Suppressor macrophage treated with lipopolysaccharide for 1 hour (primary cell): ENCODE data around the gene MOGAT1.

ENCODE experiments used
- DNase-seq, 3 donors: peaks; one replicate each; pipeline ENCODE4 v3.0.0-alpha.2; 2020 to 2022

Gene MOGAT1

GRCh38 chr2:222710736-222711135 is 39.3 kb downstream of the MOGAT1 start:
- peak; percentile 76 to 97 (median 93) for DNase-seq

GRCh38 chr2:222711315-222711940 is 40.0 kb downstream of the MOGAT1 start:
- peak in 1 of 3 donors; percentile 22 for DNase-seq

GRCh38 chr2:222713002-222713401 is 41.5 kb downstream of the MOGAT1 start:
- no peak for DNase-seq

GRCh38 chr2:222714361-222715241 is 43.1 kb downstream of the MOGAT1 start:
- no peak for DNase-seq

DNA sequence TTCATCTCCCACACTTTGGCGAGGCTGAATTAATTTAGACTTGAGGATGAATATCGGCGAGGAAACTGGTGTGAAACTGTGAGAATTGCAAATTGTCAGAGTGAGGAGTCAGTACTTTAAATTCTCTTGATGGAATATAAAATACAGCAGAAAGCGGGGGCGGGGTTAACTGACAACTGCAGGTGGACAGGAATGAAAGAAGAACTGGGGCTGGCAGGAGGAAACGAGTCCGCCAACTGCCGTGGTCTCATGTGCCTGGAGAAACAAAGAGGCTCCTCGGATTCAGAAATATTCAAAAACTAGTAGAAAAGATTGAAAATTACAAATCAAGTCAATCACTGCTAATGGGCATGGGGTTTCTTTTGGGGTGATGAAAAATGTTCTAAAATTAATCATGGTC is 44.3 kb downstream of the MOGAT1 start:
- peak in 1 of 3 donors; percentile 24 for DNase-seq

- DNase-seq, result peak; percentile 67 to 80 (median 70)
Observed at GRCh38 chr2:222719787-222720186, 48.3 kb downstream of the MOGAT1 start.

- peak in 2 of 3 donors; percentile 18 to 41 for DNase-seq
Observed at GRCh38 chr2:222721597-222721996, 50.1 kb downstream of the MOGAT1 start.

DNA sequence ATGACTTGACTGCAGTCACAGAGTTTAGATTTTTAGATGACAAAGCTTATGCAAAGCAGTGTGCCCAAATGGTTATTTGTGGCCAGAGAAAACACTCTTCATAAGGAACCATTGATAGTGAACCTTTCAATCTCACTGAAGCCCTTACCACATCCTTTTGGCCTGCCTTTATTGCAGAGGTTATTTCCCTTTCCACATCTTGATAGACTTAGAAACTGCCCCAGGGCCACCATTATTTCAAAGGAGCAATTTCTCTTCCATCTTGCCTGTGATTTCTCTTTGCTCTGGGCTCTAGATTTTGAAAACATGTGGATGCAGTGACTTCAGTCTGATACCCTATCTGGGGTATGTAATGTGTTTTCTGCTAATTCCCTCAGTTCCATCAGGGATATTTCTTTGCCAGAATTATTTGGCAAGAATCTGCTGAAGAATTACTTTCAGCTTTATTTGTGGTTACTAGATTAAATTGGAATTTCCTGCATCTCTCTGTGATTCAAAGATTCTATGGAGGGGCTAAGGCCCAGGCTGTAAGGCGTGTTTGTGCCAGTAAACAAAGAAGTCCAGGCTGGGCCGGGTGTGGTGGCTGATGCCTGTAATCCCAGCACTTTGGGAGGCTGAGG is 51.0 kb downstream of the MOGAT1 start:
- no peak for DNase-seq

DNA sequence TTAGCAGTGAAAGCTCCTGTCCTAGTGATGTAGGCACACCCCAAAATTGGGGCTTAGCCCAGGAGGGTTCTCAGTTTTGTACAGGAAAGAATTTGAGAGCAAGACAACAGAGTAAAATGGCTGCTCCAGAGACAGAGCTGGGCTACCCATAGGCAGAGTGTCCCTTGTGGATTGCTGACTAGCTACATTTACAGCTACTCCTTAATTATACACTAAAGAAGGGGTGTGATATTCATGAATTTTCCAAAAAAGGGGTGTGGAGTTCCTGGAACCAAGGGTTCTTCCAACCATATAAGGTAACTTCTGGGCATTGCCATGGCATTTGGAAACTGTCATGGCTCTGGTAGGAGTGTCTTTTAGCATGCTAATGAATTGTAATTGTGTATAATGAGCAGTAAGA is 52.8 kb downstream of the MOGAT1 start:
- DNase-seq, result no peak

DNA sequence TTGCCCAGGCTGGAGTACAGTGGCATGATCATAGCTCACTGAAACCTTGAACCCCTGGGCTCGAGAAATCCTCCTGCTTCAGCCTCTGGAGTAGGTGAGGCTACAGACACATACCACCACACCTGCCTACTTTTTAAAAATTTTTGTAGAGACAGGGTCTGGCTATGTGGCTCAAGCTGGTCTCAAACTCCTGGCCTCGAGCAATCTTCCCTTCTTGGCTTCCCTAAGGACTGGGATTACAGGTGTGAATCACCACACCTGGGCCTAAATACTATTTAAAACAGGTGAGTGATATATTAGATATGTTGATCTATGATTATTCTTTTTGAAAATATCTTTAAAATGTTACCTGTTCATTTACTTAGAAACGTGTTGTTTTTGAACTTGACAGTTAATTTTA is 57.2 kb downstream of the MOGAT1 start:
- DNase-seq, result no peak

DNA sequence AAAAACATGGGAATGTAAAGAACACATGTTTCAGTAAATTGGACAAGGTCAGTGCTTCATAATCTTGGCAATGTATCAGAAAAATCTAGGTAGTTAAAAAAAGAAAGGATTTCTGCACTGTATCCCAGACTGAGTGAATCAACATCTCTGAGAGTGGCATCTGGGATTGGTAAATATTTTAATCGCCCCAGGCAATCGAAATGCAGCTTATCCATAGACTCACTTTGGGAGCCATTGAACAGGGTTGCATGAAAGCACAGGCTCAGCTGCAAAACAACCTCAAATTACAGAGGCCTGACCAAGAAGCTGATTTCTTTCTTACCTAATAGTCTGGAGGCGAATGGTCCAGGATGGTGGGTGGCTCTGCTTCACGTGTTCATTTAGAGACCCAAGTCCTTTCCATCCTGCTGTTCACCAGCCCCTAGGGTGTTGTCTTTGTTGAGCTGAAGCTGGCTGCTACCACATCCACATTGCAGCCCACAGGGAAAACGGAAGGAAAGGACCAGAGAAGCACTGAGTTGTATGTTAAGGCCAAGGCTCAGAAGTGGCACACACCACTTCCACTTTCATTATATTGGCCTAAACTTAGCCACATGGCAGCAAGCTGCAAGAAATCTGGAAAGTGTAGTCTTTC is 59.0 kb downstream of the MOGAT1 start:
- DNase-seq, result peak; percentile 71 to 82 (median 73)

DNA sequence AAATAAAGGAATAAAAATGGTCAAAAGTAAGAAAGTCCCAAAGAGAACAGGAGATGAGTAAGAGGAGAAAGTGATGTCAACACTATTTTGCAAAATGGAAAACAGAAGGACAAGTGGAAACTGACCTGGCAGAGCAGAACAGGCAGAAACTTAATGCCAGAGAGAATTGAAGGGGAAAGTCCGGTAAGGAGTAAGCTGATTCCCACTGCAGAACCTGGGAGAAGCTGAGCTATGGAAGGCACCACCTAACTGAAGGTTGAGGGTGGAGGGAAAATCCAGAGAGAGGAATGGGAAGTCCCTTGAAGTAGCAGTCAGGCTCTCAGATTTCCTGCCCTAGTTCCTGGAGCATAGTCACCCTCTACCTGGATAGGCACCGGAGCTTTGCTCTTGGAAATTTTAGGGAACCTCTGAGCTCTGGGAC is 59.8 kb downstream of the MOGAT1 start:
- DNase-seq, result peak; percentile 80 to 93 (median 84)

GRCh38 chr2:222732489-222733178 is 61.2 kb downstream of the MOGAT1 start:
- peak in 1 of 3 donors; percentile 27 for DNase-seq

DNA sequence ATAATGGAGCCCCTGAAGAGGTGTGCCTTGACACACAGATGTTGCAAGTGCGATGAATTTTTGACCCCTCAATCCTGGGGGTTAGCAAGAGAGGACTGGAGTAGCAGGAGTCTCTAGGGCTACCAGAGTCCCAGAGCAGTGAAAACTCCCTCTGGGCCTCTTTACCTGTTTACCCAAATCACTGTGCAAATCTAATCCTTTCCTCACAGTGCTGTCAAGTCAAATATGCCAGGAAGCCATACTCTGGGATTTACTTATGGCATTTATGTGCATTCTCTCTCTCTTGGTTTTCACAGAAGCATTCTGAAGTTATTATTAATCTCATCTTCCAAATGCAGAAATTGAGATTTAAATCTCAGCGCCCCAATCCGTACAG is 62.0 kb downstream of the MOGAT1 start:
- DNase-seq, result no peak

DNA sequence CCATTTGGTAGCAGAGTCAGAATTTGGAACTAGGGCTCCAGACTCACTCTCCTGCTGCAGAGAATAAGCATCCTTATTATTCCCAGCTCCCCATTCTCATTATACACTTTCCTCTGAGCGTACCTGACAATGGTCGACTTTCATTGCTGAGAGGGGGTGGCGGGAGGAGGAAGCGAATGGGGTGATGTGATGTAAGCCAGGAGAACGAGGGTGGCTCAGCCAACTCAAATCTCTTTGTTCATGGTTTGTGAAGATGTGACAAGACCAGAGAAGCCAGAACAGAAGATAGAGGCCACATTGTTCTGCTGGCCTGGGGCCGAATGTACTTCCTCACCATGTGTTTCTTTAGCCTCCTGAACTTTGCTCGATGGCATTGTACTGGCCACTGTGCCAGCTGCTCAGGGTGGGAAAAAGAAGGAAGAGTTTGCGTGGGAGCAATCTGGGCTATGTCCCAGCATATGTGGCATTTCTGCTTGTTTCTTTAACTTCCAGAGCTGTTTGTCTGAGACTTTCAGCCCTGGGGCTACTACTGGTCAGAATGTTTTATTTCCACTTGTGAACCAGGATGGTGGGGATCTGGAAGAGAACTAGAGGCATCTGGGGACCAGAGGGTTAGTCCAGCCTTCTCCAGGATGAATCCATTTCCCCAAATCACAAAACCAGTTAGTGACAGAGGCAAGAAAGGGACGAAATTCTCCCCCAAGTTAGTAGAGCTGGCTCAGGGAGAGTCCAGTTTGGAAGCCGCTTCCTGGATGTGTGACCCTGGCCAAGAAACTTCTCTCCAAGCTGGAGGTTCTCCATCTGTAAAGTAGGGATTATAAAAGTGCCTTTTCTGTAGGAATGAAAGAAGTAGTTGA is 62.6 kb downstream of the MOGAT1 start:
- no peak for DNase-seq

DNA sequence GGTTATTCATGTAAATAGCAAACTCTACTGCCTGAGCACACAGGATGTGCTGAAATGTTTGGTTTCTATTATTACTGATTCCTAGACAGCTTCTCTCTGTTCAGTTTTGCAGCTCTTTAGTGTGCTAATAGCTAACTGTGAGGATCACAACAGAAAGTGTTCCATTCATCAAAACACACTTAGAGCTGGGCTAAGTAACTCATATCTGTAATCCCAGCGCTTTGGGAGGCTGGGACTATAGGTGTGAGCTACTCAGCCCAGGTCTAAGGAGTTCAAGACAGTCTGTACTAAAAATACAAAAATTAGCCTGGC is 63.2 kb downstream of the MOGAT1 start:
- DNase-seq, result no peak

DNA sequence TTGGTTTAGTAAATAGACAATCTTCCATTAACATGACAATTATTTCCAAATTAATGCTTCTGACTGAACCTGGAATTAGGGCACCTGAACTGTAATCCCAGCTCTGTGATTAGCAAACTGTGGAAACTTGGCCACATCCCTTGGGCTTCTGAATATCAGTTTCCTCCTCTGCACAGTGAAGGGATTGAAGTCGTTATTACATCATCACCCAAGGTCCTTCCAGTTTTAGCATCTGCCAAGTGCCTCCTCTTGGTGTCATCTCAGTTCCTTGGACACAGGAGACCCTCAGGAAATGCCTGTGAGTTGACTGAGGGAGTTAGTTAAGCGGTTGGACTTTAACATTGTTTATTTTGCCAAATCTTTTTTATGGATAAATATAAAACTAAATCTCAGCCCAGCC is 64.8 kb downstream of the MOGAT1 start:
- DNase-seq, result peak; percentile 29 to 40 (median 38)

DNA sequence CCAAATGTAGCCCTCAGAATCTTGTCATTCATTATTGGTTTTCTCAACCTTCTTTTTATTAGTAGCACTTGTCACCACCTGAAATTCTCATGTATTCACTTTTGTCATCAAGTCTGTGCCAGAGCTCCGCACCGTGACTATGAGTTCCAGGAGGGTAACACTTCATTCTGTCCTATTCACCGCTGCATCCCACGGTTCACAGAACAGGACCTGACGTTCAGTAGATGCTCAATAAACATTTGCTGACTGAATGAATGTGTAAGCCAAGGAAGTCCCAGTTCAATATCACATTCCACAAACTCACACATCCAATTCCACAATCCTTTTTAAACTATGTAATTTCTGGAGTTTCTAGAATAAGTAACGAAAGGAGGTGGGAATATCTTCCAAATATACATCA is 65.5 kb downstream of the MOGAT1 start:
- DNase-seq, result no peak

DNA sequence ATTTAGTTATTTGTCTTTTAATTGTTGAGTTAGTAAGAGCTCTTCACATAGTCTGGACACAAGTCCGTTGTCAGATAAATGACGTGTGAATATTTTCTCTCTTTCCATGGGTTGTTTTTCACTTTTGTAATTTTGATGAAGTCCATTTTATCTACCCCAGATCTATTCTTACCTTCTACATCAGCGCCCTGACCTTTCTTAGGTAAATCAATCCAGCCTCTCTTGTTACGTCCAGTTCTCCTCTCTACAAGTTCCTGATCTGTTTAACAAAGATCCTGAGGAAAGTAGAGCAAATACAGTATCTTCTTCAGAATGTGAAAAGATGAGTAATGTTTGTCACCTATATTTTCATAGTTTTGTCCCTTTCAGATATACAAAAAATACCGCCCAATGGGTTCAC is 66.9 kb downstream of the MOGAT1 start:
- no peak for DNase-seq

DNA sequence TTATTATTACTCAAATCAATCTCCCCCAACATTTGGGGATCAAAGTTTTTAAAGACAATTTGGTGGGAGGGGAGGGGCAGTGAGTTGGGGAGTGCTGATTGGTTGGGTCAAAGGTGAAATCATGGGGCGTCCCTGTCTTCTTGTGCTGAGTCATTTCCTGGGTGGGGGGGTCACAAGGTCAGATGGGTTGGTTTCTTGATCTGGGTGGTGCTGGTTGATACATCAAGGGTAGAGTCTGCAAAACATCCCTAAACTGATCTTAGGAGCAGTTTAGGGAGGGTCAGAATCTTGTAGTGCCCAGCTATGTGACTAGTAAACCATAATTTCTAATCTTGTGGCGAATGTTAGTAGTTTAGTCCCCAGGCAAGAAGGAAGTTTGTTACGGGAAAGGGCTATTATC is 67.4 kb downstream of the MOGAT1 start:
- peak; percentile 25 to 42 (median 33) for DNase-seq

- DNase-seq, result peak; percentile 34 to 59 (median 38)
Observed at GRCh38 chr2:222739939-222740338, 68.5 kb downstream of the MOGAT1 start.
